Smooth muscle cell (in vitro differentiated cells): ENCODE measurements around the gene EYA2. TPM values are rescaled to one million over a fixed set of nuclear protein-coding genes. Genes with fewer than 3 reads are reported as not detected.

Experiments used
- DNase-seq: peaks from one replicate; lab custom pipeline; 2025; ENCODE audit not compliant: unreplicated experiment; lab: John Stamatoyannopoulos, UW
- H2AFZ ChIP-seq: fragments of 200-600 bp; sonication (generic); 2 replicates; pipeline ENCODE4 v1.6.0; 2016; ENCODE audit warnings: antibody characterized with exemption, low read depth, mild to moderate bottlenecking
- H3F3A ChIP-seq: fragments of 200-600 bp; sonication (generic); 2 replicates; pipeline ENCODE4 v1.6.0; 2017; ENCODE audit warnings: antibody characterized with exemption, low read depth
- H3K27ac ChIP-seq: fragments of 200-600 bp; sonication (generic); 2 replicates; pipeline ENCODE4 v1.5.1; 2016; ENCODE audit warnings: low read depth, mild to moderate bottlenecking
- H3K27me3 ChIP-seq: fragments of 200-600 bp; sonication (generic); 2 replicates; pipeline ENCODE4 v1.6.1; 2016; ENCODE audit warnings: low read depth, mild to moderate bottlenecking
- H3K36me3 ChIP-seq: fragments of 200-600 bp; sonication (generic); 2 replicates; pipeline ENCODE4 v1.5.1; 2016; ENCODE audit warnings: low read depth
- H3K4me1 ChIP-seq: fragments of 200-600 bp; sonication (generic); 2 replicates; pipeline ENCODE4 v1.5.1; 2016; ENCODE audit warnings: low read depth
- H3K4me2 ChIP-seq: fragments of 200-600 bp; sonication (generic); 2 replicates; pipeline ENCODE4 v1.6.0; 2016; ENCODE audit warnings: mild to moderate bottlenecking
- H3K4me3 ChIP-seq: fragments of 200-600 bp; sonication (generic); 2 replicates; pipeline ENCODE4 v1.5.1; 2016; ENCODE audit warnings: mild to moderate bottlenecking
- H3K79me2 ChIP-seq: fragments of 200-600 bp; sonication (generic); 2 replicates; pipeline ENCODE4 v1.6.0; 2016; ENCODE audit warnings: low read depth, mild to moderate bottlenecking
- H3K9ac ChIP-seq: fragments of 200-600 bp; sonication (generic); 2 replicates; pipeline ENCODE4 v1.6.0; 2016; ENCODE audit warnings: low read depth
- H3K9me3 ChIP-seq: fragments of 200-600 bp; sonication (generic); replicated peaks from 2 replicates; pipeline ENCODE4 v1.5.1; 2016; ENCODE audit warnings: low read depth
- H4K20me1 ChIP-seq: fragments of 200-600 bp; sonication (generic); 2 replicates; pipeline ENCODE4 v1.6.0; 2016; ENCODE audit warnings: low read depth
- CTCF ChIP-seq: fragments of 200-600 bp; sonication (generic); IDR thresholded peaks from 2 replicates; pipeline ENCODE4 v1.5.1; 2017; ENCODE audit warnings: borderline replicate concordance, mild to moderate bottlenecking, antibody characterized with exemption; ENCODE audit not compliant: insufficient read depth, poor library complexity, severe bottlenecking
- WGBS: methylation state at CpG from one replicate; pipeline ENCODE4 v1.1.7; 2016; ENCODE audit warnings: low lambda C conversion rate; 5-methylcytosine and 5-hydroxymethylcytosine counted together
- polyA plus RNA-seq: library from polyadenylated mRNA; unstranded; fragments of >200 nt; fragmentation: Nextera tagmentation; extraction: Ambion mirVana; gene quantifications from 2 replicates; pipeline ENCODE4 v1.2.1, GENCODE V29; 2016
- total RNA-seq: library from RNA; depleted of rRNA; stranded (reverse); fragments of >200 nt; gene quantifications from 2 replicates; pipeline ENCODE4 v1.2.3, GENCODE V29; 2014

The EYA2 gene
- total and polyA plus RNA-seq, 2 experiments from 2014 or later: 0.98 to 1.3 TPM

GRCh38 chr20:46970937-46971630 is 76.4 kb downstream of the EYA2 start:
- Histone ChIP-seq H3F3A (no peaks in the 10 kb centered on the region), H3K9ac (no peak overlapping the region), H3K4me2 (no peak overlapping the region), H3K36me3 (no peaks in the 10 kb centered on the region), H3K27me3 (peaks cover 4% of the 10 kb centered on the region), H3K9me3 (no peaks in the 10 kb centered on the region), H3K4me3 (no peak overlapping the region), H4K20me1 (no peaks in the 10 kb centered on the region), H3K27ac (no peak overlapping the region), H2AFZ (no peak overlapping the region), H3K4me1 (no peaks in the 10 kb centered on the region), H3K79me2 (no peaks in the 10 kb centered on the region)
- TF ChIP-seq CTCF: no peak
- 24% methylated on average over 4 of the region's 4 CpGs for WGBS
- DNase-seq: no peak

GRCh38 chr20:46973766-46974165 is 79.1 kb downstream of the EYA2 start:
- H2AFZ ChIP-seq: no peak overlapping the region
- H3F3A ChIP-seq: no peaks in the 10 kb centered on the region
- no peaks in the 10 kb centered on the region for H3K79me2 ChIP-seq
- H3K9me3 ChIP-seq: no peaks in the 10 kb centered on the region
- no peak for TF ChIP-seq CTCF
- H3K4me1 ChIP-seq: no peaks in the 10 kb centered on the region
- H4K20me1 ChIP-seq: no peaks in the 10 kb centered on the region
- H3K36me3 ChIP-seq: no peaks in the 10 kb centered on the region
- H3K27ac ChIP-seq: no peak overlapping the region
- 63% methylated on average over 6 of the region's 6 CpGs for WGBS
- no peak overlapping the region for H3K9ac ChIP-seq
- no peak overlapping the region for H3K4me2 ChIP-seq
- no peak for DNase-seq
- H3K27me3 ChIP-seq: peaks cover 4% of the 10 kb centered on the region
- no peak overlapping the region for H3K4me3 ChIP-seq

GRCh38 chr20:46974669-46975434 is 80.2 kb downstream of the EYA2 start:
- H2AFZ ChIP-seq: no peak overlapping the region

More at GRCh38 chr20:46974669-46975434, 80.2 kb downstream of the EYA2 start:
- peaks cover 4% of the 10 kb centered on the region for H3K27me3 ChIP-seq
- no peaks in the 10 kb centered on the region for H3K9me3 ChIP-seq
- H3K4me2 ChIP-seq: no peak overlapping the region
- no peak overlapping the region for H3K27ac ChIP-seq
- no peaks in the 10 kb centered on the region for H3F3A ChIP-seq
- no peak for DNase-seq
- H3K36me3 ChIP-seq: no peaks in the 10 kb centered on the region
- H3K4me3 ChIP-seq: no peak overlapping the region
- H4K20me1 ChIP-seq: no peaks in the 10 kb centered on the region
- no peak for TF ChIP-seq CTCF
- 87% methylated on average over 10 of the region's 10 CpGs for WGBS
- no peak overlapping the region for H3K9ac ChIP-seq
- no peaks in the 10 kb centered on the region for H3K79me2 ChIP-seq
- H3K4me1 ChIP-seq: peaks cover 10% of the 10 kb centered on the region
